GM23338 (cell line): ENCODE data around the gene ADPRH.

ENCODE experiments used
- CREB1 ChIP-seq: fragments of 250-450 bp; sonication (Bioruptor Pico); IDR thresholded peaks from 2 replicates; pipeline ENCODE4 v1.5.0; 2020; ENCODE audit warnings: low read depth, mild to moderate bottlenecking, moderate library complexity
- EZH2 ChIP-seq: fragments of 200-600 bp; sonication (generic); IDR thresholded peaks from one replicate; pipeline ENCODE4 v1.8.0; 2017; ENCODE audit warnings: antibody characterized with exemption, mild to moderate bottlenecking, low read depth; ENCODE audit not compliant: unreplicated experiment
- EZH2phosphoT487 ChIP-seq: fragments of 200-600 bp; sonication (generic); IDR thresholded peaks from one replicate; pipeline ENCODE4 v1.8.1; 2018; ENCODE audit warnings: antibody characterized with exemption; ENCODE audit not compliant: unreplicated experiment
- JUNB ChIP-seq: IDR thresholded peaks from one replicate; pipeline ENCODE4 v1.6.1; 2016; ENCODE audit warnings: antibody characterized with exemption; ENCODE audit not compliant: unreplicated experiment
- POLR2AphosphoS5 ChIP-seq: IDR thresholded peaks from 2 replicates; pipeline ENCODE4 v1.6.1; 2016; ENCODE audit warnings: antibody characterized with exemption, low read depth
- ZNF331 ChIP-seq: fragments of 250-450 bp; sonication (Bioruptor Pico); IDR thresholded peaks from 2 replicates; pipeline ENCODE4 v1.5.0; 2020; ENCODE audit warnings: low read depth, mild to moderate bottlenecking, moderate library complexity
- TF ChIP-seq, protein P1 (sequence below), 2 experiments: fragments of 200-600 bp in 1 of 2; sonication (generic) in 1 of 2; conservative IDR thresholded peaks; 2 replicates each; pipeline versions ENCODE4 v1.5.1 to v1.6.1; 2016 to 2017; ENCODE audit warnings: antibody characterized with exemption in 2 of 2, low read depth in 2 of 2, mild to moderate bottlenecking in 2 of 2, moderate library complexity in 1 of 2
- TF ChIP-seq, protein P2 (sequence below): IDR thresholded peaks from one replicate; pipeline ENCODE4 v1.6.1; 2018; ENCODE audit warnings: antibody characterized with exemption; ENCODE audit not compliant: unreplicated experiment
- TF ChIP-seq, protein P3 (sequence below): IDR thresholded peaks from 2 replicates; pipeline ENCODE4 v1.6.1; 2016; ENCODE audit warnings: antibody characterized with exemption

DNA sequence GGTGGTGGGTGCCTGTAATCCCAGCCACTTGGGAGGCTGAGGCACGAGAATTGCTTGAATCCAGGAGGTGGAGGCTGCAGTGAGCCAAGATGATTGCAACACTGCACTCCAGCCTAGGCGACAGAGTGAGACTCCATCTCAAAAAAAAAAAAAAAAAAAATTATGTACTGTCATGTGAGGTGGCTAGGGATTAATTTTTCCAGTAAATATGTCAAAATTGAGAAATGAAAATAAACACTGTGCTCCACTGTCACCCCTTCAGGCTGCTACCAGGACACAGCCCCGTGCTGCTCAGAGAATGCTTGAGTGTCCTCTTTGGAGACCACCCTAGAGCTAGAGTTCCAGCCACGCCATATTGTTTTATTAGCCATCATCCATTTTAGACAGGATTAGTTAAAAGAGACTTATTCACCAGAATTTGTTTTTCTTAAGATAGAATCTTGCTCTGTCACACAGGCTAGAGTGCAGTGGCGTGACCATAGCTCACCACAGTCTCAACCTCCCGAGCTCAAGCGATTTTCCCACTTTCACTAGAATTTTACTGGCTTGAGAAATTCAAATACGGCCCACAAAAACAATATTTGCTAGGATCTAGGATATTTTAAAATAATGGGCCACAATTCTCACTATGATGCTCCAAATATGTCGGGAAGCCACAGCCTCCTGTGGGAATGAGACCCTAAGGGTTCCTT, 20.5 kb upstream of the ADPRH start:
- TF ChIP-seq POLR2AphosphoS5 (no peak), EZH2phosphoT487 (no peak), EZH2 (no peak), CREB1 (CRISPR knock-in tag) (no peak), JUNB (no peak), ZNF331 (no peak)
- TF ChIP-seq, protein P1, sequence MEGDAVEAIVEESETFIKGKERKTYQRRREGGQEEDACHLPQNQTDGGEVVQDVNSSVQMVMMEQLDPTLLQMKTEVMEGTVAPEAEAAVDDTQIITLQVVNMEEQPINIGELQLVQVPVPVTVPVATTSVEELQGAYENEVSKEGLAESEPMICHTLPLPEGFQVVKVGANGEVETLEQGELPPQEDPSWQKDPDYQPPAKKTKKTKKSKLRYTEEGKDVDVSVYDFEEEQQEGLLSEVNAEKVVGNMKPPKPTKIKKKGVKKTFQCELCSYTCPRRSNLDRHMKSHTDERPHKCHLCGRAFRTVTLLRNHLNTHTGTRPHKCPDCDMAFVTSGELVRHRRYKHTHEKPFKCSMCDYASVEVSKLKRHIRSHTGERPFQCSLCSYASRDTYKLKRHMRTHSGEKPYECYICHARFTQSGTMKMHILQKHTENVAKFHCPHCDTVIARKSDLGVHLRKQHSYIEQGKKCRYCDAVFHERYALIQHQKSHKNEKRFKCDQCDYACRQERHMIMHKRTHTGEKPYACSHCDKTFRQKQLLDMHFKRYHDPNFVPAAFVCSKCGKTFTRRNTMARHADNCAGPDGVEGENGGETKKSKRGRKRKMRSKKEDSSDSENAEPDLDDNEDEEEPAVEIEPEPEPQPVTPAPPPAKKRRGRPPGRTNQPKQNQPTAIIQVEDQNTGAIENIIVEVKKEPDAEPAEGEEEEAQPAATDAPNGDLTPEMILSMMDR (conservative IDR thresholded peaks at IDR 0.05; ENCODE audit: low read depth in 2 of 2), result no peak
- TF ChIP-seq, protein P2, sequence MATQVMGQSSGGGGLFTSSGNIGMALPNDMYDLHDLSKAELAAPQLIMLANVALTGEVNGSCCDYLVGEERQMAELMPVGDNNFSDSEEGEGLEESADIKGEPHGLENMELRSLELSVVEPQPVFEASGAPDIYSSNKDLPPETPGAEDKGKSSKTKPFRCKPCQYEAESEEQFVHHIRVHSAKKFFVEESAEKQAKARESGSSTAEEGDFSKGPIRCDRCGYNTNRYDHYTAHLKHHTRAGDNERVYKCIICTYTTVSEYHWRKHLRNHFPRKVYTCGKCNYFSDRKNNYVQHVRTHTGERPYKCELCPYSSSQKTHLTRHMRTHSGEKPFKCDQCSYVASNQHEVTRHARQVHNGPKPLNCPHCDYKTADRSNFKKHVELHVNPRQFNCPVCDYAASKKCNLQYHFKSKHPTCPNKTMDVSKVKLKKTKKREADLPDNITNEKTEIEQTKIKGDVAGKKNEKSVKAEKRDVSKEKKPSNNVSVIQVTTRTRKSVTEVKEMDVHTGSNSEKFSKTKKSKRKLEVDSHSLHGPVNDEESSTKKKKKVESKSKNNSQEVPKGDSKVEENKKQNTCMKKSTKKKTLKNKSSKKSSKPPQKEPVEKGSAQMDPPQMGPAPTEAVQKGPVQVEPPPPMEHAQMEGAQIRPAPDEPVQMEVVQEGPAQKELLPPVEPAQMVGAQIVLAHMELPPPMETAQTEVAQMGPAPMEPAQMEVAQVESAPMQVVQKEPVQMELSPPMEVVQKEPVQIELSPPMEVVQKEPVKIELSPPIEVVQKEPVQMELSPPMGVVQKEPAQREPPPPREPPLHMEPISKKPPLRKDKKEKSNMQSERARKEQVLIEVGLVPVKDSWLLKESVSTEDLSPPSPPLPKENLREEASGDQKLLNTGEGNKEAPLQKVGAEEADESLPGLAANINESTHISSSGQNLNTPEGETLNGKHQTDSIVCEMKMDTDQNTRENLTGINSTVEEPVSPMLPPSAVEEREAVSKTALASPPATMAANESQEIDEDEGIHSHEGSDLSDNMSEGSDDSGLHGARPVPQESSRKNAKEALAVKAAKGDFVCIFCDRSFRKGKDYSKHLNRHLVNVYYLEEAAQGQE, result no peak
- TF ChIP-seq, protein P3, sequence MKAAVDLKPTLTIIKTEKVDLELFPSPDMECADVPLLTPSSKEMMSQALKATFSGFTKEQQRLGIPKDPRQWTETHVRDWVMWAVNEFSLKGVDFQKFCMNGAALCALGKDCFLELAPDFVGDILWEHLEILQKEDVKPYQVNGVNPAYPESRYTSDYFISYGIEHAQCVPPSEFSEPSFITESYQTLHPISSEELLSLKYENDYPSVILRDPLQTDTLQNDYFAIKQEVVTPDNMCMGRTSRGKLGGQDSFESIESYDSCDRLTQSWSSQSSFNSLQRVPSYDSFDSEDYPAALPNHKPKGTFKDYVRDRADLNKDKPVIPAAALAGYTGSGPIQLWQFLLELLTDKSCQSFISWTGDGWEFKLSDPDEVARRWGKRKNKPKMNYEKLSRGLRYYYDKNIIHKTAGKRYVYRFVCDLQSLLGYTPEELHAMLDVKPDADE, result no peak
